ENCODE data around the gene SYT2.
"Not testable (repeated sequence)": the region's sequence is repeated elsewhere in the genome, so short reads cannot be mapped to it uniquely, and the experiment has no call there.

The SYT2 gene

GRCh38 chr1:202710070-202711045 lies at the start of gene SYT2:
Gene SYT2 (minus strand): TSS chr1:202710454. CDS start chr1:202605772, 104,682 bp downstream.
- no peak for DNase-seq (ENCODE audit: low read depth in 2 of 2)

- peak; percentile 60 to 67 for DNase-seq (ENCODE audit: low read depth in 2 of 2)
Measured at GRCh38 chr1:202756391-202756790, 46.1 kb upstream of the SYT2 start.

GRCh38 chr1:202754293-202754692 lies 44.0 kb upstream of the SYT2 start:
- no peak for DNase-seq (ENCODE audit: low read depth in 2 of 2)

DNA sequence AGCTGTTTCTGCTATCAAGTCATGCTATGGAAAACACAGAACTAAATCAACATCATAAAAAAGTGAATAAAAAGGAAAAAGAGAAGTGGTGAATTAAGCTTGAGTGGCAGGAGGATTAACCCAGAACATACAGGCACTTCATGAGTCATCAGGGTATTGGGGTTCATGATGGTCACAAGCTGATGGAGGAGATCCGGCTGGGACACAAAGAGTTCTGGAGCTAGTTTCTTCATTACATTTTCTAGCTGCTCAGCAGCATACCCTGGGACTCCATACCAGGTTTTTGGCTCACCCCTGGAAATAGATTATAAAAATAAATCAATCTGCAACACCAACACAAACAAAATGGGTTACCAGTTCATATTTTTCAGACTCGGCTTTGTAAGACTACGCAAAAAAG lies 42.5 kb upstream of the SYT2 start:
- peak; percentile 33 to 38 for DNase-seq (ENCODE audit: low read depth in 2 of 2)

- DNase-seq (ENCODE audit: low read depth in 2 of 2), result no peak
Measured at GRCh38 chr1:202750761-202751160, 40.5 kb upstream of the SYT2 start.

- DNase-seq (ENCODE audit: low read depth in 2 of 2), result no peak
Measured at GRCh38 chr1:202750024-202750423, 39.8 kb upstream of the SYT2 start.

DNA sequence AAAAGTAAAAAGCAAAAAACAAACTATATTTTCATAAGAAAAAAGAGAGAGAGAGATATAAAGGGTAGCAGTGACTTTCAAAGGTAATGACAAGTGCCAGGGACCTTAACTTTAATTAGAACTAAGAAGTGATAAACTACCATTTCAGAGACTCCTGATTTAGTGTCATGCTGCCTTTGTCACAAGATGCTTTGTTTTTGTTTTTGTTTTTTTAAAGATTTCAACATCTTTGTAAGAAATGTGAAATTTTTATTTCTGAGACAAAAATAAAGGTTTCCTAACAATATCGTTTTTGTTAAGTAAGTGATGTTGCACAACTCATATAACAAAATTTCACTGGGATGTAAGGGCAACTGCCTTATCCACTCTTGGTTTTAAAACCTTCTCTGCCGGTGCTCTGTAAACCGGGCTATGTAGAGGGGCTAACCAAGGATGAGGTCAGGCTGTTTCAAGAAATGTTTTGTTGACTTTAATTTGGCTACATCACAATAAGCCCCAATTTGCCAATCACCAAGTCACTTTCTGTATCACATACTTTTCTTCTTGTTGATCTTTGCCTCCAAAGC lies 35.2 kb upstream of the SYT2 start:
- no peak for DNase-seq (ENCODE audit: low read depth in 2 of 2)

- DNase-seq (ENCODE audit: low read depth in 2 of 2), result not testable (repeated sequence)
Measured at GRCh38 chr1:202744770-202745169, 34.5 kb upstream of the SYT2 start.

DNA sequence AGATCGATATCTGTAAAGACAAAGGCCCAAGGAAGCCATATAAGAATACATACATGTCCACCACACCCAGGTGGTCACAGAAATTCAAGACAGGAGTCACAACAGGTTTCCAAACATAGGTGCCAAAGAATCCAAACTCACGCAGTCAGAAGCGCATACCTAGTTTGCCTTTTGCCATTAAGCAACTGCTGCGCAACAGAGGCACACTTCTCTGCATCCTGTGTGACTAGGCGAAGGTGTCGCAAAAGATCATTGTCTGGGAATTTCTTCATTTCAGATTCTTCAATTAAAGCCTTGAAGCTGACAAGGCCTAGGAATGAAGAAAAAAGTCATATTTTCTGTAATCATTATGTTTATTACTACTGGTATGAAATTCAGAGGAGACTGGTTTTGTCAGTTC lies 32.2 kb upstream of the SYT2 start:
- no peak for DNase-seq (ENCODE audit: low read depth in 2 of 2)

- no peak for DNase-seq (ENCODE audit: low read depth in 2 of 2)
Measured at GRCh38 chr1:202733251-202733650, 23.0 kb upstream of the SYT2 start.

- DNase-seq (ENCODE audit: low read depth in 2 of 2), result no peak
Measured at GRCh38 chr1:202728951-202729350, 18.7 kb upstream of the SYT2 start.

DNA sequence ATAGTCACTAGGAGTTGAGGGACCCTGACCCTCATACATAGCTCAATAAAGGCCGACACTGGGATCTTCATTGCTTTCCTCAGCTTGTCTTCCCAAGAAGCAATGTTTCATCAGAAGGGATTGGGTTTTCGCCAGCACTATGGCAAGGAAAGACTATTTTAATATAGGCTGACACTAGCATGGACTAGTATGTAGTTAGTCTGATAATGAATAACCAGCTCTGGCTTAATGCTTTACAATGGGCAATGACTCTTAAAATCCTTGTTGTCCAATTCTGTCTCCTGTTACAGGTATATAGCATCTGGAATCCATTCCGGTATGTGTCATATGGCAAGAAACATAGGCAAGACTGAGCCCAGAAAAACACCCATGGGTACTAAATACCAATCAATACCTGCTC lies 15.3 kb upstream of the SYT2 start:
- no peak for DNase-seq (ENCODE audit: low read depth in 2 of 2)

- no peak for DNase-seq (ENCODE audit: low read depth in 2 of 2)
Measured at GRCh38 chr1:202723708-202724107, 13.5 kb upstream of the SYT2 start.

DNA sequence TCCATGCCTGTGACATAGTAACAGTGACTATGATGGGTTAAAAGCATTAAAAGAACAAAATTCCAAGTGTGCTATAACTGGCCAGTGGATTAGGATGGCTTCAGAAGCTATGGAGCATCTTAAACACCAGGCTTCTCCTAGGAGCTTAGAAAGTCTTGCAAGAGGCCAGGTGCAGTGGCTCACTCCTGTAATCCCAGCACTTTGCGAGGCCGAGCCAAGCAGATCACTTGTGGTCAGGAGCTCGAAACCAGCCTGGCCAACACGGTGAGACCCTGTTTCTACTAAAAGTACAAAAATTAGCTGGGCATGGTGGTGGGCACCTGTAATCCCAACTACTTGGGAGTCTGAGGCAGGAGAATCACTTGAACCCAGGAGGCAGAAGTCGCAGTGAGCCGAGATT lies 12.8 kb upstream of the SYT2 start:
- DNase-seq (ENCODE audit: low read depth in 2 of 2), result not testable (repeated sequence)

DNA sequence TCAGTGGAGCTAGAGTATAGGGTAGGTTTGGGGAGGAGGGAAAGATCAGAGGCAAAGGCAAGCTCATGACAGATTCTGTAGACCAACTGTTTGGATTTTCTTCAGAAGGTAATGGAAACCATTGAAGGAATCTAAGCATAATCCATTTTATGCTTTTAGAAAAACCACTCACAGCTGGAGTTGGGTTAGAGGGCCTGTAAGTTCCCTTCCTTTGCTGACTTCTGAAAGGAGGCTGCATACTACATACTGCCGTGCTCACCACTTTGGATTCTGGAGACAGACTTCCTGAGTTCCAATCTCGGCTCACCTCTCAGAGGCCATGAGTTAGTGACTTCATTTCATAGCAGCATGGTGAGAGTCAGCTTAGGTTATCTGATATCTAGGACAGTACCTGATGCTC lies 6.4 kb upstream of the SYT2 start:
- DNase-seq (ENCODE audit: low read depth in 2 of 2), result no peak

DNA sequence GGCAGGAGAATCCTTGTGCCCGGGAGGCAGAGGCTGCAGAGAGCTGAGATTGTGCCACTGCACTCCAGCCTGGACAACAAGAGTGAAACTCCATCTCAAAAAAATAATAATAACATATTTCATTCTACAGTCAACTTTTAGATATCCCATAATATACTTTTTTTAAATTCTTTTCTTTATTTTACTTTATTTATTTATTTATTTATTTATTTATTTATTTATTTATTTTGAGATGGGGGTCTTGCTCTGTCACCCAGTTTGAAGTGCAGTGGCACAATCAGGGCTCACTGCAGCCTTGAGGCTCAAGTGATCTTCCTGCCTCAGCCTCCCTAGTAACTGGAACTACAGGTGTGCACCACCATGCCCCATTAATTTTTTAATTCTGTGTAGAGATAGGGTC lies 3.9 kb upstream of the SYT2 start:
- DNase-seq (ENCODE audit: low read depth in 2 of 2), result not testable (repeated sequence)

DNA sequence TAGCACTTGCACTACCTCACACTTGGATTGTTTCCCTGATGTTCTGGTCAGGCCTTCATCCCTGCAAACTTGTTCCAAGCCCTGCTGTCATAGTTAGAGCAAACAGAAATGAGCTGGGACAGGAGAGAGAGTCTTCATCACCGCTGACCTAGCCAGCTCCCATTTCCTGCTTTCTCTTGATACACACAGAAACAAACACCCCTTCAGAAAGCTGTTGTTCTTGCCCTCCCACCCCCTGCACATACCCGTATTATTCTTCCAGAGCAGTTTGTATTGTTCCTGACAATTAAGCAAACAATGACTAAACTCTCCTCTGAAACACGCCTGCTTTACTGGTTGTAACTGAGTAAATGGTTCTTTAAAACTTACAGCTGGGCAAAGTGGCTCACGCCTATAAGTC lies 2.9 kb upstream of the SYT2 start:
- no peak for DNase-seq (ENCODE audit: low read depth in 2 of 2)

DNA sequence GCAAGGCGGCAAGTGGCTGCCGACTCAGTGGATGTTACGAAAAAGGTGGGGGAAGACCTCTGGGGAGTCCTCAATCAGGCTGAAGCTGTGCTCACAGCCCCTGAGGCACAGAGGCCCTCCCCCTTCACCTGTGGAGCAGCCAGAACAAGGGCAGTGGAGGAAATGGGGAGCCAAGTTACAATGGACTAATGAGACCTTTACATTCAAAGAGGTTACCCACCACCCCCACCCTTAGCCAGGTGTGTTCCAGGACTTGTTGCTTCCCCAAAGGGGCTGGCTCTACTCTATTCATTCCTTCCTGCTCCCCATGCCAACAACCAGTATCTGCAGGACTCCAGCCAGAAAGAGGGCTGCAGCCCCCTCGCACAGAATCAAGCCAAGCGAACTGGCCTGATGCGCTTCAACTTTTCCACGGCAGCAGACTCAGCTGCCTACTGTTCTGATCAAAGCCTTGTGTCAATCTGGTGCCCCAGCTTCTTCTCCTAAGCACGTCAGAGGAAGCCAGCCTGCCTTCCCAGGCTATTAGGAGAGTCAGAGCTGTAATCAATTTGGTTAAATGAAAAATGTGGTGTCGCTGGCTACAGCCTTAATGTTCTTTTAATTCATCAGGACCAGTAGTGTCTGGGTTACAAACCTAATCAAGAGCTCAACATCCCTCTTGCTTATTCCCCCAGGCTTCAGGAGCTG lies 1.8 kb upstream of the SYT2 start:
- no peak for DNase-seq (ENCODE audit: low read depth in 2 of 2)

DNA sequence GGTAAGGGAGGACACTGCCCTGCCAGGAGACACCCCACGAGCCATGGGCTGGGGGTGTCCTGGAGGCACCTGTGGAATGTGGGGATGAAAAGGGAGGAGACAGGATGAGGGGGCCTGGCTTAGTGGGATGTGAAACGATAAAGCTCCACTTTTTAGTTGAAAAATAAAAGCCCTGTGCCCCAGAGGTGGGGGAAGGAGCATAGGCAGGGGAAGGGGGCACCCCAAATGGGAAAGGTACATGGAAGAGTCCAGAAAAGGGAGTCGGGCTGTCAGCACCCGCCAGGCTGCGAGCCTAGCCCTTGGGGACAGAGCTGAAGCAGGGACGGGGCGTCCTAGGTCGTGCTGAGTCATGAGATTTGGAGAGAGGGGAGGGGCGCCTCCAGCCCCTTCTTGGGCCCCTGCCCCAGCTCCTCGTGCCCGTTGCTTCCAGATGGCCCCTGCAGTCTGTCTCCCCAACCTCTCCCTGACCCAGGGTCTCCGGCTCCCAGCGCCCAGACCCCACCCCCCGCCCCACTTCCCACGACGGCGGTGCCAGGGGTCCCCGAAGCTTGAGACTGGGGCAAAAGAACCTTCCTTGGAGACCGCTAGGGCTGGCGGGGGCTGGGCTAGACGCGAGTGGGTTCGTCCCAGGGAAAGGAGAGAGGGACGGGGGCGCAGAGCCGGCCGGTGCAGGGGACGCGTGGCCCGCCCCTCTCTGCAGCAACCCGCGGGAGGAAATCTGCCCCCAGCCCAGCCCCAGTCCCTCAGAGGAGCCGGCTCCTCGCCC lies 795 bp downstream of the SYT2 start:
- no peak for DNase-seq (ENCODE audit: low read depth in 2 of 2)

DNA sequence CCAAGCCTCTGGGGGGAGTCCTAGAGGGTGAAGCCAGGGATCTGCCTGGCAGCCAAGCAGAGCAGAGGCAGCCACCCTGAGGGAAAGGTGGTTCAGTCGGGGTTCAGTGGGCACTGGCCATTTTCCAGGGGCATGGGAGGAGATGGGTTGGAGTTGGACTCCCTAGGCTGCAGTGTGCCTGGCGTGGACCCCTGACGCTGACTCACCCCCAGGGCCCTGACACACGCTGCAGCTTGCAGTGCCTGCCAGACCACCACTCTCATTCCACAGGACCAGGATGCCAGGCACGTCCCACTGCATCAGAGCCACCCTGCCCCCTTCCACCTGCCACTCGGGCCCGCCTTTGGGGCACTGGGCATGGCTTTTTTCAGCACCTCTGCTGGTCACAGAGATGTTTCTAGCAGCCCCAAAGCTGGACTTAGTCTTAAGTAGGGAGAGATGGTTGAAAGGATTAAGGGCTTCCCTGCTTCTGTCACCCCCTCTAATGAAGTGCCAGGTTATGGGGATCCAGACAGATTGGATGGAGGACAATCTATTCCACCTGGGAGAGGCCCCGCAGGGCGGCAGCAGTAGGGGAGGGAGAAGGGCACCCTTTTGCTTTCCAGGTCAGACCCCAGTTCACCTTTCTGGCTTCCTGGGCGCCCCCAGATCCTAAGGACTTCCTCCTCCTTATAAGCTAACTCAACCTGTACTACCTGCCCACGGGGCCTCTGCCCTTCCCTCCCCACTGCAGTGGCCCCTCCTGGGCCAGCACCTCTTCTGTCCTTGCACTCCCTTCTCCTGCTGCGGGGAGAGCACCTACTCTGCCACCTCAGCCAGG lies 1.6 kb downstream of the SYT2 start:
- DNase-seq (ENCODE audit: low read depth in 2 of 2), result no peak

DNA sequence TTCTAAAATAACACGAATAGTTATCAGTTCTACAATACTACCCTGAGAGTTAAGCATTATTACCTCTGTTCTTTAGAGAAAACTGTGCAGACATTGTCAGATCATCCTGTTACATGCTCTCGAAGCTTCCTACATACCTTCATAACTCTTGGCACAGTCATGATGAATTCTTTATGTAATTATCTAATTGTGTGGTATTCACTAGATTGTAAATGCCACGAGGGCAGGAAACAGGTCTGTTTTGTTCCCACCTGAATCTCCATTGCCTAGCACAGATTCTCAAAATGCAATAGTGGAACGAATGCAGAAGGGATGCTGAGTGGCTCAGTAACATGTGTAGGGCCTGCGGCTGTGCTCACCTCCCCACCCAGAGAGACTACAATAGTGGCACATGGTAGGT lies 3.4 kb downstream of the SYT2 start:
- DNase-seq (ENCODE audit: low read depth in 2 of 2), result no peak
